ENCODE results near the gene MAP2K1.
A peak's percentile ranks its signal among the peaks of the same experiment; 100 is the strongest.

MAP2K1 gene

GRCh38 chr15:66505430-66505811 lies 118.7 kb downstream of the MAP2K1 start:
- TF ChIP-seq POLR2AphosphoS5 (IDR thresholded peaks at IDR 0.05; ENCODE audit: borderline replicate concordance, low read depth, low read length) = no peak
- no peak for TF ChIP-seq EZH2 (IDR thresholded peaks at IDR 0.05)
- no peak for TF ChIP-seq FOXP2 (optimal IDR thresholded peaks at IDR 0.05; ENCODE audit: control extremely low read depth, extremely low read length, insufficient read depth)
- DNase-seq (ENCODE audit: low read depth, low spot score) = no peak
- Histone ChIP-seq H3K9ac (ENCODE audit: insufficient read length) (peak overlapping the region; percentile 100), H3K36me3 (ENCODE audit: insufficient read depth, low read length) (peaks cover 39% of the 10 kb centered on the region), H3K4me3 (peak overlapping the region; percentile 100), H3K27ac (peak overlapping the region; percentile 95), H3K9me3 (ENCODE audit: low read depth, low read length) (no peaks in the 10 kb centered on the region)

GRCh38 chr15:66505818-66506217 lies 119.1 kb downstream of the MAP2K1 start:
- peaks cover 35% of the 10 kb centered on the region for H3K36me3 ChIP-seq (ENCODE audit: insufficient read depth, low read length)
- peak overlapping the region; percentile 100 for H3K9ac ChIP-seq (ENCODE audit: insufficient read length)
- no peak for DNase-seq (ENCODE audit: low read depth, low spot score)
- no peaks in the 10 kb centered on the region for H3K9me3 ChIP-seq (ENCODE audit: low read depth, low read length)
- H3K4me3 ChIP-seq = peak overlapping the region; percentile 100
- no peak overlapping the region for H3K27ac ChIP-seq
- TF ChIP-seq FOXP2 (optimal IDR thresholded peaks at IDR 0.05; ENCODE audit: control extremely low read depth, extremely low read length, insufficient read depth) (no peak), POLR2AphosphoS5 (IDR thresholded peaks at IDR 0.05; ENCODE audit: borderline replicate concordance, low read depth, low read length) (no peak), EZH2 (IDR thresholded peaks at IDR 0.05) (no peak)

- TF ChIP-seq FOXP2 (optimal IDR thresholded peaks at IDR 0.05; ENCODE audit: control extremely low read depth, extremely low read length, insufficient read depth) = no peak
- no peak for TF ChIP-seq EZH2 (IDR thresholded peaks at IDR 0.05)
- TF ChIP-seq POLR2AphosphoS5 (IDR thresholded peaks at IDR 0.05; ENCODE audit: borderline replicate concordance, low read depth, low read length) = no peak
- H3K4me3 ChIP-seq = no peak overlapping the region
- H3K9me3 ChIP-seq (ENCODE audit: low read depth, low read length) = no peaks in the 10 kb centered on the region
- H3K9ac ChIP-seq (ENCODE audit: insufficient read length) = no peak overlapping the region
- H3K27ac ChIP-seq = no peak overlapping the region
- DNase-seq (ENCODE audit: low read depth, low spot score) = no peak
- peaks cover 9% of the 10 kb centered on the region for H3K36me3 ChIP-seq (ENCODE audit: insufficient read depth, low read length)
Measured at GRCh38 chr15:66508293-66508883, 121.7 kb downstream of the MAP2K1 start.

- H3K9me3 ChIP-seq (ENCODE audit: low read depth, low read length) = no peaks in the 10 kb centered on the region
- no peak overlapping the region for H3K4me3 ChIP-seq
- H3K9ac ChIP-seq (ENCODE audit: insufficient read length) = no peak overlapping the region
- H3K27ac ChIP-seq = no peak overlapping the region
- DNase-seq (ENCODE audit: low read depth, low spot score) = no peak
- no peak for TF ChIP-seq EZH2 (IDR thresholded peaks at IDR 0.05)
- TF ChIP-seq FOXP2 (optimal IDR thresholded peaks at IDR 0.05; ENCODE audit: control extremely low read depth, extremely low read length, insufficient read depth) = no peak
- no peak for TF ChIP-seq POLR2AphosphoS5 (IDR thresholded peaks at IDR 0.05; ENCODE audit: borderline replicate concordance, low read depth, low read length)
- peaks cover 10% of the 10 kb centered on the region; the same call in 1 of the 2 replicates for H3K36me3 ChIP-seq (ENCODE audit: insufficient read depth, low read length)
Measured at GRCh38 chr15:66514586-66514985, 127.9 kb downstream of the MAP2K1 start.

- no peak for DNase-seq (ENCODE audit: low read depth, low spot score)
- H3K9me3 ChIP-seq (ENCODE audit: low read depth, low read length) = no peaks in the 10 kb centered on the region
- H3K27ac ChIP-seq = no peak overlapping the region
- no peak overlapping the region for H3K4me3 ChIP-seq
- H3K9ac ChIP-seq (ENCODE audit: insufficient read length) = no peak overlapping the region
- no peak for TF ChIP-seq POLR2AphosphoS5 (IDR thresholded peaks at IDR 0.05; ENCODE audit: borderline replicate concordance, low read depth, low read length)
- TF ChIP-seq EZH2 (IDR thresholded peaks at IDR 0.05) = no peak
- no peak for TF ChIP-seq FOXP2 (optimal IDR thresholded peaks at IDR 0.05; ENCODE audit: control extremely low read depth, extremely low read length, insufficient read depth)
- H3K36me3 ChIP-seq (ENCODE audit: insufficient read depth, low read length) = peaks cover 10% of the 10 kb centered on the region; the same call in 1 of the 2 replicates
Measured at GRCh38 chr15:66515901-66516322, 129.2 kb downstream of the MAP2K1 start.

- peaks cover 9% of the 10 kb centered on the region for H3K36me3 ChIP-seq (ENCODE audit: insufficient read depth, low read length)
- no peak overlapping the region for H3K4me3 ChIP-seq
- TF ChIP-seq EZH2 (IDR thresholded peaks at IDR 0.05) = no peak
- no peak for TF ChIP-seq POLR2AphosphoS5 (IDR thresholded peaks at IDR 0.05; ENCODE audit: borderline replicate concordance, low read depth, low read length)
- TF ChIP-seq FOXP2 (optimal IDR thresholded peaks at IDR 0.05; ENCODE audit: control extremely low read depth, extremely low read length, insufficient read depth) = no peak
- no peak for DNase-seq (ENCODE audit: low read depth, low spot score)
- H3K9me3 ChIP-seq (ENCODE audit: low read depth, low read length) = no peaks in the 10 kb centered on the region
- no peak overlapping the region for H3K27ac ChIP-seq
- H3K9ac ChIP-seq (ENCODE audit: insufficient read length) = no peak overlapping the region
Measured at GRCh38 chr15:66523926-66524325, 137.2 kb downstream of the MAP2K1 start.

- no peak for DNase-seq (ENCODE audit: low read depth, low spot score)
- no peak overlapping the region for H3K27ac ChIP-seq
- peaks cover 16% of the 10 kb centered on the region for H3K36me3 ChIP-seq (ENCODE audit: insufficient read depth, low read length)
- H3K9me3 ChIP-seq (ENCODE audit: low read depth, low read length) = no peaks in the 10 kb centered on the region
- H3K9ac ChIP-seq (ENCODE audit: insufficient read length) = no peak overlapping the region
- TF ChIP-seq FOXP2 (optimal IDR thresholded peaks at IDR 0.05; ENCODE audit: control extremely low read depth, extremely low read length, insufficient read depth) (no peak), EZH2 (IDR thresholded peaks at IDR 0.05) (no peak), POLR2AphosphoS5 (IDR thresholded peaks at IDR 0.05; ENCODE audit: borderline replicate concordance, low read depth, low read length) (no peak)
- H3K4me3 ChIP-seq = no peak overlapping the region
Measured at GRCh38 chr15:66524838-66525237, 138.1 kb downstream of the MAP2K1 start.

- Histone ChIP-seq H3K9ac (ENCODE audit: insufficient read length) (no peak overlapping the region), H3K27ac (no peak overlapping the region), H3K9me3 (ENCODE audit: low read depth, low read length) (no peaks in the 10 kb centered on the region), H3K4me3 (no peak overlapping the region), H3K36me3 (ENCODE audit: insufficient read depth, low read length) (peaks cover 6% of the 10 kb centered on the region)
- no peak for DNase-seq (ENCODE audit: low read depth, low spot score)
- no peak for TF ChIP-seq EZH2 (IDR thresholded peaks at IDR 0.05)
- TF ChIP-seq FOXP2 (optimal IDR thresholded peaks at IDR 0.05; ENCODE audit: control extremely low read depth, extremely low read length, insufficient read depth) = no peak
- TF ChIP-seq POLR2AphosphoS5 (IDR thresholded peaks at IDR 0.05; ENCODE audit: borderline replicate concordance, low read depth, low read length) = no peak
Measured at GRCh38 chr15:66535056-66535455, 148.3 kb downstream of the MAP2K1 start.
